Measurements from ENCODE around the gene ENAM. TPM values are rescaled to one million over a fixed set of nuclear protein-coding genes. Genes with fewer than 3 reads are reported as not detected.
"Not testable (repeated sequence)": the region's sequence is repeated elsewhere in the genome, so short reads cannot be mapped to it uniquely, and the experiment has no call there.

Gene ENAM
- total RNA-seq, 1 donor from 2014 or later: 0.21 TPM

- H3K4me3 ChIP-seq (ENCODE audit: low read depth, low read length): no peak overlapping the region
These were observed 1.0 kb downstream of the ENAM start for GRCh38 chr4:70629469-70630090.

DNA sequence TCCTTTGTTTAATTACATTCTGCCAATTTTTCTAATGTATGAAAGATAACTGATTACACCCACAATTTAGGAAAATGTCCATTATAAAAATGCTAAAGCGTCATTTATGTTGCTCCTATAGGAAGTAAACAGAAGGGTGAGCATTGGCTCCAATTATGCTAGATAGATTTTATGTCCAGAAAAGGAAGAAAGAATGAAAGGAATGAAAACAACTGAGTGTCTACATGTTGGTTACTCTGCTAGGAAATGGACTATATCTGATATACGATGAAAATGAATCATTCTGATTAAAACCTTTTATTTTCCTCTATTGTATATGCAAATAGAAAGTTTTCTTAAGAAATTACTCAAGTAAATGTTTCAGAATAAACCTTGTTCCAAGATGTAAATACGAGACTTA lies 1.6 kb downstream of the ENAM start:
- Histone ChIP-seq H3K36me3 (ENCODE audit: control insufficient read depth, insufficient read depth, low read length) (no peaks in the 10 kb centered on the region), H3K4me3 (ENCODE audit: low read depth, low read length) (no peak overlapping the region), H3K27me3 (ENCODE audit: control insufficient read depth, insufficient read depth, low read length) (no peaks in the 10 kb centered on the region)
- no peak for DNase-seq (ENCODE audit: low read depth)
- TF ChIP-seq CTCF (IDR thresholded peaks at IDR 0.05; ENCODE audit: insufficient read depth, low read length, poor library complexity, severe bottlenecking): no peak

More at GRCh38 chr4:70629469-70630090, 1.0 kb downstream of the ENAM start:
- TF ChIP-seq CTCF (IDR thresholded peaks at IDR 0.05; ENCODE audit: insufficient read depth, low read length, poor library complexity, severe bottlenecking): no peak
- Histone ChIP-seq H3K27me3 (ENCODE audit: control insufficient read depth, insufficient read depth, low read length) (no peaks in the 10 kb centered on the region), H3K36me3 (ENCODE audit: control insufficient read depth, insufficient read depth, low read length) (no peaks in the 10 kb centered on the region)
- no peak for DNase-seq (ENCODE audit: low read depth)

GRCh38 chr4:70632028-70632427 lies 3.5 kb downstream of the ENAM start:
- DNase-seq (ENCODE audit: low read depth): peak; percentile 34
- TF ChIP-seq CTCF (IDR thresholded peaks at IDR 0.05; ENCODE audit: insufficient read depth, low read length, poor library complexity, severe bottlenecking): no peak
- Histone ChIP-seq H3K36me3 (ENCODE audit: control insufficient read depth, insufficient read depth, low read length) (no peaks in the 10 kb centered on the region), H3K27me3 (ENCODE audit: control insufficient read depth, insufficient read depth, low read length) (no peaks in the 10 kb centered on the region), H3K4me3 (ENCODE audit: low read depth, low read length) (no peak overlapping the region)

- DNase-seq (ENCODE audit: low read depth): no peak
- H3K36me3 ChIP-seq (ENCODE audit: control insufficient read depth, insufficient read depth, low read length): no peaks in the 10 kb centered on the region
- no peak overlapping the region for H3K4me3 ChIP-seq (ENCODE audit: low read depth, low read length)
- TF ChIP-seq CTCF (IDR thresholded peaks at IDR 0.05; ENCODE audit: insufficient read depth, low read length, poor library complexity, severe bottlenecking): no peak
- H3K27me3 ChIP-seq (ENCODE audit: control insufficient read depth, insufficient read depth, low read length): no peaks in the 10 kb centered on the region
These were observed 5.9 kb downstream of the ENAM start for GRCh38 chr4:70634482-70634881.

DNA sequence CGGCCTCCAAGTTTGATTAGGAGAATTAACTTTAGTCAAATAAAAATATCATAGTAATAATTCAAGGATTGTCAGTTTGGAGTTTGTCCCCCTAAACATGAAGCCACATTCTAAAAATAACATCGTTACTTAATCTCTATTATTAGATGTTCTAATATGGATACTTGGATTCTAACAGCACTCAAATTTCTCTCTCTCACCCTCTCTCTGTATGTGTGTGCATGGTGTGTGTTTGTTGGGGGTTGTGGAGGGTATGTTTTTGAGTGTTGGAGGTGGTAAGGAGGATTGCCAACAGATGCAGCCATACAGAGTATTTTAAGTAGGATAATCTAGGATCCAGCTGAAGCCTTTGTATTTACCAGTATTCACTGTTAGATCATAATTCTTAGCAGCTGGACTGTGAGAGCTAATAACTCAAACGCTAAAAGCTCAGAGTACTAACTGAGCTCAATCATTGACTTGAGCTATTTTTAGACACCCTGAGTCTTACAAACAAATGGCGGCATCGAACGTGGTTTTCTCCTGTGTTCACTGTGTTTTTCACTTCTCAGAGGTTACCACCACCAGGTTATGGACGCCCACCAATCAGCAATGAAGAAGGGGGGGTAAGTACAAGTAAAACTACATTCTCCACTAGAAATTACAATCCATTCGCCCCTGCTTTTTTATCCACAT lies 8.8 kb downstream of the ENAM start:
- H3K27me3 ChIP-seq (ENCODE audit: control insufficient read depth, insufficient read depth, low read length): no peaks in the 10 kb centered on the region
- no peak for TF ChIP-seq CTCF (IDR thresholded peaks at IDR 0.05; ENCODE audit: insufficient read depth, low read length, poor library complexity, severe bottlenecking)
- DNase-seq (ENCODE audit: low read depth): no peak
- H3K36me3 ChIP-seq (ENCODE audit: control insufficient read depth, insufficient read depth, low read length): no peaks in the 10 kb centered on the region
- no peak overlapping the region for H3K4me3 ChIP-seq (ENCODE audit: low read depth, low read length)

GRCh38 chr4:70640192-70640591 lies 11.6 kb downstream of the ENAM start:
- no peak for TF ChIP-seq CTCF (IDR thresholded peaks at IDR 0.05; ENCODE audit: insufficient read depth, low read length, poor library complexity, severe bottlenecking)
- H3K27me3 ChIP-seq (ENCODE audit: control insufficient read depth, insufficient read depth, low read length): no peaks in the 10 kb centered on the region
- DNase-seq (ENCODE audit: low read depth): no peak
- no peaks in the 10 kb centered on the region for H3K36me3 ChIP-seq (ENCODE audit: control insufficient read depth, insufficient read depth, low read length)
- H3K4me3 ChIP-seq (ENCODE audit: low read depth, low read length): no peak overlapping the region

GRCh38 chr4:70650741-70651140 lies 22.2 kb downstream of the ENAM start:
- not testable (repeated sequence) for H3K4me3 ChIP-seq (ENCODE audit: low read depth, low read length); H3K36me3 ChIP-seq (ENCODE audit: control insufficient read depth, insufficient read depth, low read length); H3K27me3 ChIP-seq (ENCODE audit: control insufficient read depth, insufficient read depth, low read length); DNase-seq (ENCODE audit: low read depth)

All from kidney epithelial cell (primary cell).